SK-N-SH (cell line): ENCODE results near the gene BTN3A1. TPM values are rescaled to one million over a fixed set of nuclear protein-coding genes. Genes with fewer than 3 reads are reported as not detected.

ENCODE experiments used
- CTCF ChIA-PET: fragments of 300-600, 350-600 bp; formaldehyde crosslinking; extraction: SDS; loops from one replicate; lab custom pipeline; 2021; lab: Yijun Ruan, JAX
- POLR2A ChIA-PET: fragments of 350-600 bp; sonication (Branson Sonifier 250); formaldehyde crosslinking; extraction: SDS; loops from one replicate; lab custom pipeline; 2020; ENCODE audit warnings: antibody characterized with exemption, inconsistent platforms; lab: Yijun Ruan, JAX
- DNase-seq: peaks from one replicate; pipeline ENCODE4 v3.0.0; 2012
- H2AFZ ChIP-seq: fragments of 200-600 bp; sonication (generic); 2 replicates; pipeline ENCODE4 v1.8.1; 2016; ENCODE audit warnings: antibody characterized with exemption, mild to moderate bottlenecking, low read depth
- H3F3A ChIP-seq: fragments of 200-600 bp; sonication (generic); replicated peaks from 2 replicates; pipeline ENCODE3; 2016; ENCODE audit warnings: antibody characterized with exemption, mild to moderate bottlenecking; ENCODE audit not compliant: insufficient read depth
- H3K27ac ChIP-seq, 2 experiments: fragments of 200-500 bp in 1 of 2; fragments of 200-600 bp in 1 of 2; sonication (Bioruptor generic) in 1 of 2; sonication (generic), shearing (Covaris generic) in 1 of 2; 2 replicates each; pipeline versions ENCODE4 v1.5.1 to v1.6.1; 2014 to 2016; ENCODE audit warnings: low read depth in 2 of 2, inconsistent platforms in 1 of 2, low read length in 1 of 2, mild to moderate bottlenecking in 1 of 2, mixed read lengths in 1 of 2
- H3K27me3 ChIP-seq: fragments of 200-600 bp; sonication (generic), shearing (Covaris generic); 2 replicates; pipeline ENCODE4 v1.6.1; 2016; ENCODE audit warnings: mixed run types; ENCODE audit not compliant: insufficient read depth
- H3K36me3 ChIP-seq, 2 experiments: fragments of 200-500 bp in 1 of 2; fragments of 200-600 bp in 1 of 2; sonication (Bioruptor generic) in 1 of 2; sonication (generic) in 1 of 2; replicated peaks in 1 of 2; 2 replicates each; pipeline versions ENCODE3 to v1.5.1; 2014 to 2016; ENCODE audit warnings: low read length in 1 of 2, mild to moderate bottlenecking in 1 of 2; ENCODE audit not compliant: insufficient read depth in 2 of 2, control insufficient read depth in 1 of 2
- H3K4me1 ChIP-seq, 2 experiments: fragments of 200-500 bp in 1 of 2; fragments of 200-600 bp in 1 of 2; sonication (Bioruptor generic) in 1 of 2; sonication (generic), shearing (Covaris generic) in 1 of 2; 2 replicates each; pipeline versions ENCODE4 v1.5.1 to v1.6.1; 2014 to 2016; ENCODE audit warnings: low read depth in 1 of 2, low read length in 1 of 2, mixed run types in 1 of 2; ENCODE audit not compliant: insufficient read depth in 2 of 2, control insufficient read depth in 1 of 2
- H3K4me2 ChIP-seq: fragments of 200-600 bp; sonication (generic), shearing (Covaris generic); 2 replicates; pipeline ENCODE4 v1.6.1; 2017; ENCODE audit warnings: mixed run types
- H3K4me3 ChIP-seq, 2 experiments: fragments of 200-500 bp in 1 of 2; fragments of 200-600 bp in 1 of 2; sonication (Bioruptor generic) in 1 of 2; sonication (generic), shearing (Covaris generic) in 1 of 2; 2 replicates each; pipeline versions ENCODE4 v1.5.1 to v1.8.1; 2014 to 2016; ENCODE audit warnings: low read depth in 2 of 2, inconsistent platforms in 1 of 2, low read length in 1 of 2, mild to moderate bottlenecking in 1 of 2, mixed read lengths in 1 of 2, moderate library complexity in 1 of 2
- H3K79me2 ChIP-seq: fragments of 200-600 bp; sonication (generic); 2 replicates; pipeline ENCODE4 v1.8.1; 2017; ENCODE audit warnings: mild to moderate bottlenecking; ENCODE audit not compliant: insufficient read depth
- H3K9ac ChIP-seq: fragments of 200-600 bp; sonication (generic); 2 replicates; pipeline ENCODE4 v1.6.1; 2017; ENCODE audit warnings: mixed run types
- H3K9me2 ChIP-seq: fragments of 200-600 bp; sonication (generic); 2 replicates; pipeline ENCODE4 v1.6.1; 2017; ENCODE audit warnings: mixed run types
- H3K9me3 ChIP-seq: fragments of 200-600 bp; sonication (generic); 2 replicates; pipeline ENCODE4 v1.6.1; 2017; ENCODE audit warnings: mixed run types, mild to moderate bottlenecking, moderate library complexity
- H4K20me1 ChIP-seq: fragments of 200-600 bp; sonication (generic); 2 replicates; pipeline ENCODE4 v1.6.1; 2017; ENCODE audit warnings: mild to moderate bottlenecking, mixed run types; ENCODE audit not compliant: insufficient read depth
- CHD2 ChIP-seq: fragments of 150-350 bp; IDR thresholded peaks from 2 replicates; pipeline ENCODE4 v1.6.1; 2018; ENCODE audit warnings: low read length; ENCODE audit not compliant: partially characterized antibody
- ELF1 ChIP-seq: IDR thresholded peaks from 2 replicates; pipeline ENCODE4 v1.4.0; 2012
- EP300 ChIP-seq, 2 experiments: IDR thresholded peaks; 2 replicates each; pipeline versions ENCODE4 v1.4.0 to v1.6.1; 2012; ENCODE audit warnings: borderline replicate concordance in 1 of 2, low read depth in 1 of 2, low read length in 1 of 2
- FOXJ3 ChIP-seq: sonication (generic); formaldehyde crosslinking; IDR thresholded peaks from 2 replicates; pipeline ENCODE4 v1.5.1; 2020; ENCODE audit warnings: mild to moderate bottlenecking, missing genetic modification reagents
- FOXM1 ChIP-seq: IDR thresholded peaks from 2 replicates; pipeline ENCODE4 v1.4.0; 2012; ENCODE audit warnings: low read depth, mild to moderate bottlenecking
- MEF2A ChIP-seq: IDR thresholded peaks from 2 replicates; pipeline ENCODE4 v1.4.0; 2012; ENCODE audit warnings: low read depth, borderline replicate concordance
- NFIC ChIP-seq: IDR thresholded peaks from 2 replicates; pipeline ENCODE4 v1.4.0; 2012; ENCODE audit warnings: borderline replicate concordance
- NRF1 ChIP-seq: IDR thresholded peaks from 2 replicates; pipeline ENCODE4 v1.6.1; 2012; ENCODE audit warnings: low read depth, mild to moderate bottlenecking, low read length
- PBX3 ChIP-seq: IDR thresholded peaks from 2 replicates; pipeline ENCODE4; 2012
- REST ChIP-seq: IDR thresholded peaks from 2 replicates; pipeline ENCODE4 v1.6.1; 2012; ENCODE audit warnings: mild to moderate bottlenecking, low read depth, low read length, moderate library complexity
- RFX5 ChIP-seq: IDR thresholded peaks from 2 replicates; pipeline ENCODE4 v1.6.1; 2012; ENCODE audit warnings: mild to moderate bottlenecking, improper control_type of control experiment, low read length
- TCF12 ChIP-seq: IDR thresholded peaks from 2 replicates; pipeline ENCODE4 v1.4.0; 2012
- YY1 ChIP-seq: IDR thresholded peaks from 2 replicates; pipeline ENCODE4 v1.4.0; 2012; ENCODE audit warnings: low read depth, mild to moderate bottlenecking
- WGBS: methylation state at CpG from one replicate; pipeline ENCODE4 v1.1.6; 2017; ENCODE audit warnings: low lambda C conversion rate; 5-methylcytosine and 5-hydroxymethylcytosine counted together
- polyA plus RNA-seq, 3 experiments: library from polyadenylated mRNA; depleted of rRNA; stranded (reverse); fragments of >200 nt; gene quantifications; 2 replicates each; pipeline ENCODE4 v1.2.3, GENCODE V29; 2012
- TF ChIP-seq, protein P1 (sequence below): IDR thresholded peaks from 2 replicates; pipeline ENCODE4 v1.4.0; 2012; ENCODE audit warnings: low read depth
- TF ChIP-seq, protein P2 (sequence below): fragments of 150-350 bp; IDR thresholded peaks from 2 replicates; pipeline ENCODE4 v1.6.1; 2017; ENCODE audit warnings: antibody characterized with exemption, low read length, low read depth, borderline replicate concordance

Gene BTN3A1
- polyA plus RNA-seq, 1 of the 3 experiments (the other 2 are of a cell fraction): 14.2 TPM

GRCh38 chr6:26380256-26380655, 21.8 kb upstream of the BTN3A1 start:
- Histone ChIP-seq H3K4me3 (no peak overlapping the region), H3K36me3 (peaks cover 0 to 2% of the 10 kb centered on the region in 2 experiments), H3K9me3 (no peaks in the 10 kb centered on the region), H2AFZ (no peak overlapping the region), H3K9ac (no peak overlapping the region), H4K20me1 (no peaks in the 10 kb centered on the region), H3F3A (no peaks in the 10 kb centered on the region), H3K9me2 (no peaks in the 10 kb centered on the region), H3K79me2 (no peaks in the 10 kb centered on the region; the same call in 1 of the 2 replicates), H3K27me3 (no peaks in the 10 kb centered on the region), H3K27ac (no peak overlapping the region), H3K4me1 (peaks cover 0 to 7% of the 10 kb centered on the region in 2 experiments; a peak in 1 of 4 replicates), H3K4me2 (no peak overlapping the region)
- POLR2A ChIA-PET: no interaction called here
- TF ChIP-seq NFIC: no peak
- no peak for TF ChIP-seq CHD2
- no peak for TF ChIP-seq RFX5
- TF ChIP-seq FOXM1: no peak
- no peak for TF ChIP-seq YY1
- TF ChIP-seq PBX3: no peak
- TF ChIP-seq NRF1: no peak
- no peak for TF ChIP-seq TCF12
- no peak for TF ChIP-seq EP300 (IDR thresholded peaks at IDR 0.05; ENCODE audit: borderline replicate concordance in 1 of 2, low read depth in 1 of 2, low read length in 1 of 2)
- TF ChIP-seq MEF2A: no peak
- TF ChIP-seq FOXJ3 (CRISPR knock-in tag): no peak
- TF ChIP-seq, protein P1, sequence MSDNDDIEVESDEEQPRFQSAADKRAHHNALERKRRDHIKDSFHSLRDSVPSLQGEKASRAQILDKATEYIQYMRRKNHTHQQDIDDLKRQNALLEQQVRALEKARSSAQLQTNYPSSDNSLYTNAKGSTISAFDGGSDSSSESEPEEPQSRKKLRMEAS: no peak
- TF ChIP-seq, protein P2, sequence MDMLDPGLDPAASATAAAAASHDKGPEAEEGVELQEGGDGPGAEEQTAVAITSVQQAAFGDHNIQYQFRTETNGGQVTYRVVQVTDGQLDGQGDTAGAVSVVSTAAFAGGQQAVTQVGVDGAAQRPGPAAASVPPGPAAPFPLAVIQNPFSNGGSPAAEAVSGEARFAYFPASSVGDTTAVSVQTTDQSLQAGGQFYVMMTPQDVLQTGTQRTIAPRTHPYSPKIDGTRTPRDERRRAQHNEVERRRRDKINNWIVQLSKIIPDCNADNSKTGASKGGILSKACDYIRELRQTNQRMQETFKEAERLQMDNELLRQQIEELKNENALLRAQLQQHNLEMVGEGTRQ: no peak
- no peak for TF ChIP-seq REST
- TF ChIP-seq ELF1: no peak
- no peak for DNase-seq
- 64% methylated on average over 3 of the region's 3 CpGs for WGBS
- CTCF ChIA-PET: interaction anchor here (0.9 to 2.0 kb wide), 2 partner anchors 39 to 192 kb away, joined by 3 to 8 read pairs; no protein-coding TSS in a partner anchor
